ENCODE data around the gene SPG11. TPM values are rescaled to one million over a fixed set of nuclear protein-coding genes. Genes with fewer than 3 reads are reported as not detected.
A peak's percentile ranks its signal among the peaks of the same experiment; 100 is the strongest.

Gene SPG11
- total and polyA plus RNA-seq, 8 donors: 72.6 to 92.5 (median 83.2) TPM

DNA sequence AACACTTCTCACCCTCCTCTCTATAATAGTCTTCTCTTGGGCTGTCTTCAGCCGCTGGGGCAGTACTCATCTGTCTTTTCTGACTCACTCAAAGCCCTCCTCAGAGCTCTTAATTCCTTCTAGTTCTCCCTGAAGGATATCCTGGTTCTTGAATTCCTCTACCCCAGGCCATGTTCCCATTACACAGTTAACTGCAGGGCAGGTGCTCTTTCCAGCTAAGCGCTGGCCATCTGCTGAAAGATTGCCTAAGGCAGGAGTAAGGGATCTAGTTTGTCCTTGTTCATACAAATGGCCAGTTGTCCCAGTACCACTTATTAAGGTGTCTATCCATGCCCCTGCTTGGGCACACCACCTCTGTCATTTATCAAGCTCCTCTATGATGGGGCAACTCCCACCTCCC, 10.2 kb upstream of the SPG11 start:
- intact Hi-C loops (cut with DNase I): no loop called here
- ATAC-seq: no peak
- no peaks in the 10 kb centered on the region for H3K27me3 ChIP-seq

DNA sequence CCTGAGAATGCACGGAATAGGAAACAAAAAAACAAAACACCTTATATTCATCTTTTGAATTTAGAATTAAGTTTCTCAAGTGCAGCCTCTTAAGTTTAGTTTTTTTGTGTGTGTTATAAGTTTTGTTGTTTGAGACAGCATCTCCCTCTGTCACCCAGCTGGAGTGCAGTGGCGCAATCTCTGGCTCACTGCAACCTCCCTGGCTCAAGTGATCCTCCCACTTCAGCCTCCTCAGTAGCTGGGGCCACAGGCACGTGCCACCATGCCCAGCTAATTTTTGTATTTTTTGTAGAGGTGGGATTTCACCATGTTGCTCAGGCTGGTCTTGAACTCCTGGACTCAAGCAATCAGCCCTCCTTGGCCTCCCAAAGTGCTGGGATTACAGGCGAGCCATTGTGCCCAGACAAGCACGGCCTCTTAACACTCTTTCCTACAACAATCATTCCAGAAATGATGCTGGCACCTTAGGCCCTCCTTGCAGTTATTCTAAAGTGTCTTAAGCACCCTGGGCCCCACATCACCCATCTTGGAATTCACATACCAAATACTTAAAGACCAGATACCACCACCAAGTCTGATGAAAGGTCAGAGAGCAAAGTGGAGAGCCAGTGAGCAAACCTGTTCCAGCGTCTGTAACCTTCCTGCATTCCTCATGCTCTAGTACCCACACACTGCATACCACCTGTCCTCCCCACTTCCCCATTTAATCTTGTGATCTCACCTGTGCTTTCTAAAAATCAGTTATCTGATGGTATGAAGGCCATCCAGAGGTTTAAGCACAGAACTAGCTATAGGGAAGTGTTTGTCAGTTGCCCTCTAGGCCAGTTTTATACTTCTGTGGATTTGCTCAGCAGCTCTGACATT, 6.9 kb upstream of the SPG11 start:
- intact Hi-C loops (cut with DNase I): no loop called here
- no peaks in the 10 kb centered on the region for H3K27me3 ChIP-seq
- TF ChIP-seq, protein P1, sequence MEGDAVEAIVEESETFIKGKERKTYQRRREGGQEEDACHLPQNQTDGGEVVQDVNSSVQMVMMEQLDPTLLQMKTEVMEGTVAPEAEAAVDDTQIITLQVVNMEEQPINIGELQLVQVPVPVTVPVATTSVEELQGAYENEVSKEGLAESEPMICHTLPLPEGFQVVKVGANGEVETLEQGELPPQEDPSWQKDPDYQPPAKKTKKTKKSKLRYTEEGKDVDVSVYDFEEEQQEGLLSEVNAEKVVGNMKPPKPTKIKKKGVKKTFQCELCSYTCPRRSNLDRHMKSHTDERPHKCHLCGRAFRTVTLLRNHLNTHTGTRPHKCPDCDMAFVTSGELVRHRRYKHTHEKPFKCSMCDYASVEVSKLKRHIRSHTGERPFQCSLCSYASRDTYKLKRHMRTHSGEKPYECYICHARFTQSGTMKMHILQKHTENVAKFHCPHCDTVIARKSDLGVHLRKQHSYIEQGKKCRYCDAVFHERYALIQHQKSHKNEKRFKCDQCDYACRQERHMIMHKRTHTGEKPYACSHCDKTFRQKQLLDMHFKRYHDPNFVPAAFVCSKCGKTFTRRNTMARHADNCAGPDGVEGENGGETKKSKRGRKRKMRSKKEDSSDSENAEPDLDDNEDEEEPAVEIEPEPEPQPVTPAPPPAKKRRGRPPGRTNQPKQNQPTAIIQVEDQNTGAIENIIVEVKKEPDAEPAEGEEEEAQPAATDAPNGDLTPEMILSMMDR (IDR thresholded peaks at IDR 0.05): no peak
- H3K36me3 ChIP-seq: no peaks in the 10 kb centered on the region
- H3K4me3 ChIP-seq: no peak overlapping the region
- peaks cover 0 to 13% of the 10 kb centered on the region in 2 donors for H3K4me1 ChIP-seq
- ATAC-seq (peak; percentile 59), DNase-seq (peak in 1 of 4 donors; percentile 7)
- no peaks in the 10 kb centered on the region for H3K9me3 ChIP-seq
- no peak overlapping the region for H3K27ac ChIP-seq

More for the DNA sequence above, 10.2 kb upstream of the SPG11 start:
- TF ChIP-seq, protein P1 (IDR thresholded peaks at IDR 0.05): no peak
- Histone ChIP-seq H3K4me3 (no peak overlapping the region), H3K9me3 (no peaks in the 10 kb centered on the region), H3K36me3 (no peaks in the 10 kb centered on the region), H3K27ac (no peak overlapping the region), H3K4me1 (no peaks in the 10 kb centered on the region)
- DNase-seq: no peak

DNA sequence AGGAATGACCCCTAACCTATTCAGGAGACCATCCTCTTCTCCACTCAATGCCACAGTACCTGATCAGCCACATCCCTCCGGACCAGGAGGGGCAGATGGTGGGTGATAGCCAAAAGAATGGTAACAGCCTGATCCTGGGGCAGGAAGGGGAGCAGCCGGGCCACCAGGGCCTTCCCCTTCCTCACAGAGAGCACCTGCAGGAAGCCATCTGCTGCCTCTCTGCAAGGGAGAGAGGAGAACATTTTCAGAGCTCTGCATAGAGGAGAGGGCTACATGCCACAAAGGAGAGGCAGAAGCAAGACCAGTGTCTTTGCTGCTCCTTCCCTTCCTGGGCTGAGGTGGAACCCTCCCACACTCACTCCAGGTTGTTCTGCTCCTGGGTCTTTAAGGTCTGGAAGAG, 5.5 kb upstream of the SPG11 start:
- Histone ChIP-seq H3K4me3 (no peak overlapping the region), H3K4me1 (peaks cover 3 to 25% of the 10 kb centered on the region in 2 donors), H3K9me3 (no peaks in the 10 kb centered on the region), H3K27ac (no peak overlapping the region), H3K36me3 (no peaks in the 10 kb centered on the region), H3K27me3 (no peaks in the 10 kb centered on the region)
- TF ChIP-seq, protein P1 (IDR thresholded peaks at IDR 0.05): no peak
- ATAC-seq (no peak), DNase-seq (no peak)
- intact Hi-C loops (cut with DNase I): loop anchor here in 1 of 2 donors (10.0 kb wide), 1 partner anchor 66 kb away; the partner anchor contains the start of gene TRIM69

DNA sequence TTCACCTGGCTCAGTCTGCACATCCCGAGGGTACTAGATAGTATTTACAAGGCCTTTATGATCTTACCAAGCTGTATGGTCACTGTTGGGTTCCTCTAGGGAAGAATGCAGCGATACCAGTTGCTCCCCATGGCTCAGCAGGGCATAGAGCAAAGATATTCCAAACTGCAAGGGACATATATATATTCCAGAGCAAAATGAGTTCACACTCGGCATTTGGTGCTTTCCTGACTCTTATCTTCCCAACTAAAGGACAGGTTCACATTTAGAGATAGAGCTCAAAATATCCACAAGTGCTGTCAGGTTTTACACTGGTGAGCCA, 3.5 kb upstream of the SPG11 start:
- peaks cover 5 to 33% of the 10 kb centered on the region in 2 donors for H3K4me1 ChIP-seq
- TF ChIP-seq, protein P1 (IDR thresholded peaks at IDR 0.05): no peak
- H3K27ac ChIP-seq: no peak overlapping the region
- DNase-seq (no peak), ATAC-seq (no peak)
- H3K9me3 ChIP-seq: no peaks in the 10 kb centered on the region
- H3K27me3 ChIP-seq: no peaks in the 10 kb centered on the region
- no peaks in the 10 kb centered on the region for H3K36me3 ChIP-seq
- no peak overlapping the region for H3K4me3 ChIP-seq
- intact Hi-C loops (cut with DNase I): loop anchor here in 1 of 2 donors (10.0 kb wide), 1 partner anchor 68 kb away; the partner anchor contains the start of gene TRIM69

DNA sequence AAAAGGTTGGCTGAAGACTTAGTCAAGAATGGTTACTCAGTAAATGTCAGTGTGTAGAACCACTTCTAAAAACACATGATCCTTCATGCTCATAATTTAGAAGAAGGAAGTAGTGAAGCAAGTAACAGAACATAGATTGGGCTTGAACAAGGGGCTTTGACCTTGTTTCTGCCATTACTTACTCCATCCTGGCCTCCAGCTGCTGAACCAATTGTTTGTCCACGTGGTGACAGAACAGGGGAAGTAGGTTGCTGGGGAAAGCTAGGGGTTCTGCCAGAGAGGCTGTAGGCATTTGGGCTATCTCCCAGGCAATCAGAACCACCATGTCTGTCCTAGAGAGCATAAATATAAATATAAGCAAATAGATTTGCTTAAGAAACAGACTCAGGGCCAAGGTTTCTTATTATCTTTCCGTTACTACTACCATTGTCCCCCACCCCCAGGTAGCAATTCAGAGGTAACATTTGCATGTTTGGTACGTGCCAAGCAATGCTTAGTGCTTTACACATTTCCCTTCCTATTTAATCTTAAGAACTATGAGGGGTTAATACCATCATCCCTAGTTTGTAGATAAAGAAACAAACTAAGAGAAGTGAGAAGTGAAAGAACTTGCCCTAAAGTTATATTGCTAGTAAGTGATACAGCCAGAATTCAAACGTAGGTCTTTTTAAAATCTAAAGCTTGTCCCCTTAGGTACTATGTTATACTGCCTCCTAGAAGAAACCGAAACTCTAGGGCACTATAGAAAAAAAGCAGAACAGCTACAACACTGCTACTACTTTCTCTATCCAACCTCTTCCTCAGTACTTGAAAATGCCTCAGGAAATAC, 3.0 kb upstream of the SPG11 start:
- Histone ChIP-seq H3K4me3 (no peak overlapping the region), H3K27ac (no peak overlapping the region), H3K27me3 (no peaks in the 10 kb centered on the region), H3K4me1 (peaks cover 5 to 39% of the 10 kb centered on the region in 2 donors), H3K36me3 (no peaks in the 10 kb centered on the region), H3K9me3 (no peaks in the 10 kb centered on the region)
- TF ChIP-seq, protein P1 (IDR thresholded peaks at IDR 0.05): no peak
- no peak for ATAC-seq
- no peak for DNase-seq
- intact Hi-C loops (cut with DNase I): loop anchor here in 1 of 2 donors (10.0 kb wide), 1 partner anchor 68 kb away; the partner anchor contains the start of gene TRIM69

All from left lung (tissue), 10 donors.